AG09309 (cell line): ENCODE measurements around the gene CEP112.

Experiments used
- DNase-seq: peaks from one replicate; pipeline ENCODE4 v3.0.0-alpha.2; 2010; ENCODE audit warnings: low read depth
- H3K4me3 ChIP-seq: 2 replicates; pipeline ENCODE4 v1.5.1; 2011; ENCODE audit warnings: mild to moderate bottlenecking, low read depth, low read length, moderate library complexity; ENCODE audit not compliant: control insufficient read depth
- CTCF ChIP-seq: IDR thresholded peaks from 2 replicates; pipeline ENCODE4 v1.5.1; 2011; ENCODE audit warnings: mild to moderate bottlenecking, low read depth, low read length, inconsistent platforms; ENCODE audit not compliant: insufficient read depth, control insufficient read depth; ENCODE audit errors: missing control alignments

CEP112 gene

DNA sequence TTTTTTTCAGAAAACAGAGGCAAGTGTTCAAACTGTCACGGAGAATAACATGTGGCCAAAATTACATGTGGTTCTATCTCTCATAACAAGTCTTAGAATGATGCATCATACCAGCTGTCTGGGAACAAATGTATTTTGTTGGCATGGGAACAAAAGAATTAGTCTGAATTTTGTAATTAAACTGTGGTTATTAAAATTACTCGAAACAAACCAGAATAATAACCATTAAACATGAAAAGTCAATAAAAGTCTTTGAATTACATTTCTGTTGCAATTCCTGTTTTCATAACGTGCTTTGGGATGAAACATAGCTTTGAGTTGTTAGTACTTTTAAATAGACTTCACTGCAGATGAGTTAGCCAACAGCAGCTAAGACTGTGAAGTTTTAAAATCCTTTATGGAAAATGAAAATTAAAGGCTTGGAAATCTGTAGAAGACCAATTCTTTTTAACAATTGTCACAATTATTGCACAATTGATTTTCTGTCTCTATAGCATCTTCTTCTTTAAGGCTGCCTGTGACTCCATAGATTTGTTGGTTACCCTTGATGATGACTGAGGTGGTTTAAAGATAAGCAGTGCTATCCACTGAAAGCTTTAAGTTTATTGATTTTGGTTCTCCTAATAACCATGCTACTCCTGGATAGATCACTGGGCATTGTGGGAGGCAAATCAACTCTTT, 512.6 kb downstream of the CEP112 start:
- no peak overlapping the region for H3K4me3 ChIP-seq
- TF ChIP-seq CTCF = no peak
- DNase-seq = no peak

GRCh38 chr17:65678546-65678945, 513.4 kb downstream of the CEP112 start:
- no peak overlapping the region for H3K4me3 ChIP-seq
- no peak for TF ChIP-seq CTCF
- DNase-seq = no peak

DNA sequence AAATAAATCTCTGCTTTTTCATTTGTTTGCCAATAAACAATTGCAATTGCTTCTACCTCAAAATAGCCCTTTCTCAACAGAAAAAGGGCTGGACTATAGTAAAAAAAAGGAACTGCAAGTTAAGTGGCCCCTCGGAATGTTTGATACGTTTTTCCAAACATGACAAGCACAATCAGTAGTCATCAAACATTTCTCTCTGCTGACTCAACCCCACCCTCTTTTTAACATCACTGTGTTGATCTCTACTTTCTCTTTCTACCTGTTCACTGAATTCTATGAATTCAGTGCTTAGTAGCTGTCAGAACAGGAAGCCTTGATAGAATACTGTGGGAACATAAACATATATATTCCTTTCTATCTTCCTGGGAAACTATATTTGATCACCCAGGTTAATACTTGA, 514.0 kb downstream of the CEP112 start:
- TF ChIP-seq CTCF = no peak
- no peak overlapping the region for H3K4me3 ChIP-seq
- no peak for DNase-seq

- DNase-seq = no peak
- no peak for TF ChIP-seq CTCF
These were observed 517.5 kb downstream of the CEP112 start for GRCh38 chr17:65674246-65675045.

GRCh38 chr17:65670667-65671371, 521.1 kb downstream of the CEP112 start:
- no peak for DNase-seq
- H3K4me3 ChIP-seq = no peak overlapping the region
- TF ChIP-seq CTCF = no peak

More at GRCh38 chr17:65674246-65675045, 517.5 kb downstream of the CEP112 start:
- H3K4me3 ChIP-seq = no peak overlapping the region

DNA sequence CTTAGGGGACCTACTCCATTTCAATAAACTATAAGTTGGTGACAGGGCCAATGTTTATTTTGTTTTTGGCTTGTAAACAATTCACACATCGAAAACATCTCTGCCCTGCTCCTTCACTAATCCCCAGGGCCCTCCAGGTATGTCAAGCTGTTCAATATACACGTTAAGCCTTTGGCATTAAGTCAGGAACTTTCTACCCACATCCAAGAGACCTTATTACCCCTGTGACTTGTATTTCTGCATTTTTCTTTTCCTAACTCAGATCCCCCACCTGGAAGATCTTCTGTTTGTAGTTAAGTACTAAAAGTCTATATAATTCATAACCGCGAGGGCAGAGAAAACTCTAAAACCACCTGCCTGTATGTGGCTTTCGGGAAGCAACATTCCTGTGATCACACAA, 523.7 kb downstream of the CEP112 start:
- DNase-seq = no peak
- H3K4me3 ChIP-seq = no peak overlapping the region
- TF ChIP-seq CTCF = no peak
